LNCaP clone FGC (cell line): ENCODE data around the gene DEF6.
"Not testable (repeated sequence)": the region's sequence is repeated elsewhere in the genome, so short reads cannot be mapped to it uniquely, and the experiment has no call there.

Experiments used
- DNase-seq: peaks from one replicate; pipeline ENCODE4 v3.0.0-alpha.2; 2011; ENCODE audit warnings: low read depth
- H3K4me3 ChIP-seq: 2 replicates; pipeline ENCODE4 v1.5.1; 2011; ENCODE audit warnings: mild to moderate bottlenecking, low read depth, low read length, control low read depth
- TF ChIP-seq, protein P1 (sequence below): IDR thresholded peaks from 2 replicates; pipeline ENCODE4 v1.5.1; 2012; ENCODE audit warnings: mild to moderate bottlenecking; ENCODE audit not compliant: control insufficient read depth, insufficient read depth; ENCODE audit errors: extremely low read depth

DEF6 gene

GRCh38 chr6:35320031-35320410 lies 22.4 kb downstream of the DEF6 start:
- DNase-seq: no peak
- TF ChIP-seq, protein P1, sequence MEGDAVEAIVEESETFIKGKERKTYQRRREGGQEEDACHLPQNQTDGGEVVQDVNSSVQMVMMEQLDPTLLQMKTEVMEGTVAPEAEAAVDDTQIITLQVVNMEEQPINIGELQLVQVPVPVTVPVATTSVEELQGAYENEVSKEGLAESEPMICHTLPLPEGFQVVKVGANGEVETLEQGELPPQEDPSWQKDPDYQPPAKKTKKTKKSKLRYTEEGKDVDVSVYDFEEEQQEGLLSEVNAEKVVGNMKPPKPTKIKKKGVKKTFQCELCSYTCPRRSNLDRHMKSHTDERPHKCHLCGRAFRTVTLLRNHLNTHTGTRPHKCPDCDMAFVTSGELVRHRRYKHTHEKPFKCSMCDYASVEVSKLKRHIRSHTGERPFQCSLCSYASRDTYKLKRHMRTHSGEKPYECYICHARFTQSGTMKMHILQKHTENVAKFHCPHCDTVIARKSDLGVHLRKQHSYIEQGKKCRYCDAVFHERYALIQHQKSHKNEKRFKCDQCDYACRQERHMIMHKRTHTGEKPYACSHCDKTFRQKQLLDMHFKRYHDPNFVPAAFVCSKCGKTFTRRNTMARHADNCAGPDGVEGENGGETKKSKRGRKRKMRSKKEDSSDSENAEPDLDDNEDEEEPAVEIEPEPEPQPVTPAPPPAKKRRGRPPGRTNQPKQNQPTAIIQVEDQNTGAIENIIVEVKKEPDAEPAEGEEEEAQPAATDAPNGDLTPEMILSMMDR: no peak
- no peak overlapping the region for H3K4me3 ChIP-seq

GRCh38 chr6:35321091-35321490 lies 23.5 kb downstream of the DEF6 start:
- H3K4me3 ChIP-seq: no peak overlapping the region
- no peak for DNase-seq

DNA sequence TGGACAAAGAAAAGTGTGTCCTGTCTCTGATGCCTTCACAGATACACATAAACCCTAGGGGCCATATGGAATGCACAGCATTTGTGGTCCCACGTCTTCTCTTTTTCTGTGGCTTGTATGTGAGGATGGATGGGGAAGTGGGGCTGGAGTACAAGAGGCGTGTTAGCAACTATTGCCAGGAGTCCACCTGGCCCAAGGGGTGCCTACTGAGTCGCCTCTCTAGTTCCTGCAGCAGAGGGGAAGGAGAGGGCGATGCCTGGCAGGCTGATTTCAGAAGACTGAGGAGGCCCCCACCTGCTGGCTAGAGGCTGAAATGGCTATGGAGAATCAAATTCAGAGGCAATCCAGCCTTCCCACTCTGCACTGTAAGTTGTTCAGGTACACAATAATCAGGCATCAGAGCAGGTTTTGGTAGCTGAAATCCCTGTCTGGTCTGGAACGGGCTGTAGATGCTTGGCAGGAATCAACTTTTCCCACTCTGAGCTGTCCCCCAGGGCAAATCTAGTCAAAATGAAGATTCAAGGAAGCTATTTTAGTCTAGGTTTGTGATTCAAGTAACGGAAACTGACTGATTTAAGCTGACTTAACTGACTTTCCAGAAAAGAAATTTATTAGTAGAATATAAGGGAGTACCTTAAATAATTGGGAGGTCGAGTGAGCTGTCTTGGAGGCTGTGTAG lies 29.9 kb downstream of the DEF6 start:
- TF ChIP-seq, protein P1: peak; percentile 40
- no peak for DNase-seq
- no peak overlapping the region for H3K4me3 ChIP-seq

More at GRCh38 chr6:35321091-35321490, 23.5 kb downstream of the DEF6 start:
- TF ChIP-seq, protein P1: no peak

DNA sequence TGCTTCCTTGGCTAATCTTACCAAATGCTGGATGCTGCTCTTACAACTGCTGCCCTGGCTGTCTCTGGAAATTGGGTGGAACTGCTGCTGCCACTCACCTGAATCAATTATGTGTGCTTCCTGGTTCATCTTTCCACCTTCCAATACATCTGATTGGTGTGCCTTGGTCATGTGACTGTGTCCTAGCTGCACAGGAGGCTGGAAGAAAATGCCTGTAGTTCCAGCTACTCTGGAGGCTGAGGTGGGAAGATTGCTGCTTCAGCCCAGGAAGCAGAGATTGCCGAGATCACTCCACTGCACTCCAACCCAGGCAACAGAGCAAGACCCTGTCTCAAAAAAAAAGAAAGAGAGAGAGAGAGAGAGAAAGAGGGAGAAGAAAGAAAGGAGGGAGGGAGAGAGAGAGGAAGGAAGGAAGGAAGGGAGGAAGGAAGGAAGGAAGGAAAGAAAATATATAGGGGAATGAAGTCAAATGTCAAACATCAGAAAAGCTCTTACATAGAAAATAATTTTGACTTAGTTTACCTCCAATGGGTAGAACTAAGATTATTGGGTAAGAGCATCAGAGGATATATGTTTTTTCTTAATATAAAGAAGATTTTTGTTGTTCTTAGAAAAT lies 30.6 kb downstream of the DEF6 start:
- DNase-seq: no peak
- TF ChIP-seq, protein P1: no peak
- no peak overlapping the region for H3K4me3 ChIP-seq

DNA sequence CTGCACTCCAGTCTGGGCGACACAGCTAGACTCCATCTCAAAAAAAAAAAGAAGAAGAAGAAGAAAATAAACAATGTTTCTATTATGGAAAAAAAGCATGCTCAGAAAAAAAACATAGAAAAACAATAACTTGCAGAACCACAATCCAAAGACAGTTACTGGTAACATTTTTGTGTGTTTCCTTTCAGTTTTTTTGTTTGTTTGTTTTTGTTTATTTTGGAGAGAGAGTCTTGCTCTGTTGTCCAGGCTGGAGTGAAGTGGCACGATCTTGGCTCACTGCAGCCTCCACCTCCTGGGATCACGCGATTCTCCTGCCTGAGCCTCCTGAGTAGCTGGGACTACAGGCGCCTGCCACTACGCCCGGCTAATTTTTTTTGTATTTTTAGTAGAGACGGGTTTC lies 31.3 kb downstream of the DEF6 start:
- H3K4me3 ChIP-seq, DNase-seq: not testable (repeated sequence)

DNA sequence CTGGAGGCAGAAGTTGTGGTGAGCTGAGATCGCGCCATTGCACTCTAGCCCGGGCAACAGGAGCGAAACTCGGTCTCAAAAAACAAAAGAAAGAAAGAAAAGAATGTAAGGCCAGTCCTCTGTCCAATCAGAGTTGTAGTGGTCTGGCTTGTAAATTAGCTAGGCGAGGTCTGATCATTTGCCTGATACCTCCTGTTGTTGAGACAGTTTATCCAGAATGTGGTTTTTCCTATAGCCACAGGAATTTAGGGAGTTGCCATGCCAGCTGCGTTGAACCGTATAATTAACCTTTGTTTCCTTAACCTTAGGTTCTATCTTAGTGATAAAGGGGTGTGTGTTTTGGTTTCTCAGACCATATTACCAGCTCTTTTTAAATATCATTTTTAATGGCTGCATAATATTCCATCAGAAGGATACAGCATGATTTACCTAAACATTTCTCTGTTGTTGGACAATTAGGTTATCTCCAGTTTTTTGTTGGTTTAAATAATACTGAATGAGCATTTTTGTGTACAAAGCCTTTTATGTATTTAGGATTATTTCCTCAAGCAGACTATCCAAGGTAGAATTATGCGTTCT lies 33.0 kb downstream of the DEF6 start:
- no peak overlapping the region for H3K4me3 ChIP-seq
- TF ChIP-seq, protein P1: no peak
- DNase-seq: no peak

DNA sequence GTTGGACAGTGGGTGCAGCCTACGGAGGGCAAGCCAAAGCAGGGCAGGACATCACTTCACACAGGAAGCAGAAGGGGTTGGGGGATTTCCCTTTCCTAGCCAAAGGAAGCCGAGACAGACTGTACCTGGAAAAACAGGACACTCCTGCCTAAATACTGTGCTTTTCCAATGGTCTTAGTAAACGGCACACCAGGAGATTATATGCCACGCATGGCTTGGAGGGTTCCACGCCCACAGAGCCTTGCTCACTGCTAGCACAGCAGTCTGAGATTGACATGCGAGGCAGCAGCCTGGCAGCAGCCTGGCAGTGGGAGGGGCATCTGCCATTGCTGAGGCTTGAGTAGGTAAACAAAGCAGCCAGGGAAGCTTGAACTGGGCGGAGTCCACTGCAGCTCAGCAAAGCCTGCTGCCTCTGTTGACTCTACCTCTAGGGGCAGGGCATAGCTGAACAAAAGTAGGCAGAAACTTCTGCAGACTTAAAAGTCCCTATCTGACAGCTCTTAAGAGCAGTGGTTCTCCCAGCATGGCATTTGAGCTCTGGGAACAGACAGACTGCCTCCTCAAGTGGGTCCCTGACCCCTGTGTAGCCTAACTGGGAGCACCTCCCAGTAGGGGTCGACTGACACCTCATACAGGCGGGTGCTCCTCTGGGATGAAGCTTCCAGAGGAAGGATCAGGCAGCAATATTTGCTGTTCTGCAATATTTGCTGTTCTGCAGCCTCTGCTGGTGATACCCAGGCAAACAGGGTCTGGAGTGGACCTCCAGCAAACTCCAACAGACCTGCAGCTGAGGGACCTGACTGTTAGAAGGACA lies 34.7 kb downstream of the DEF6 start:
- 0 out of 2 replicates have a peak overlapping the region, but pooled peaks have one; percentile 18 for H3K4me3 ChIP-seq
- TF ChIP-seq, protein P1: peak; percentile 21; the same call in 1 of the 2 replicates
- peak; percentile 79 for DNase-seq
